ENCODE data around the gene DDHD1. TPM values are rescaled to one million over a fixed set of nuclear protein-coding genes. Genes with fewer than 3 reads are reported as not detected.

DDHD1 gene
- total RNA-seq, 2 donors from 2014 or later: 6.5 to 23.6 TPM

GRCh38 chr14:53034688-53035230 lies 118.4 kb downstream of the DDHD1 start:
- H3K27ac ChIP-seq: no peak overlapping the region
- H3K27me3 ChIP-seq (replicated peaks; ENCODE audit: insufficient read depth): no peaks in the 10 kb centered on the region
- H3K9me3 ChIP-seq: no peaks in the 10 kb centered on the region
- intact Hi-C loops (cut with DNase I): no loop called here
- H3K4me3 ChIP-seq: no peak overlapping the region
- H3K36me3 ChIP-seq: no peaks in the 10 kb centered on the region
- no peak for DNase-seq (ENCODE audit: low spot score)
- H3K4me1 ChIP-seq (replicated peaks): no peaks in the 10 kb centered on the region
- TF ChIP-seq POLR2AphosphoS5 (IDR thresholded peaks at IDR 0.05): no peak
- TF ChIP-seq POLR2A (IDR thresholded peaks at IDR 0.05): no peak
- TF ChIP-seq CTCF (IDR thresholded peaks at IDR 0.05): no peak
- WGBS: 93% methylated on average over 3 of the region's 3 CpGs

GRCh38 chr14:53034036-53034435 lies 119.1 kb downstream of the DDHD1 start:
- Histone ChIP-seq H3K27me3 (replicated peaks; ENCODE audit: insufficient read depth) (no peaks in the 10 kb centered on the region), H3K36me3 (no peaks in the 10 kb centered on the region), H3K4me1 (replicated peaks) (no peaks in the 10 kb centered on the region), H3K4me3 (no peak overlapping the region), H3K9me3 (no peaks in the 10 kb centered on the region), H3K27ac (no peak overlapping the region)
- TF ChIP-seq POLR2AphosphoS5 (IDR thresholded peaks at IDR 0.05) (no peak), CTCF (IDR thresholded peaks at IDR 0.05) (no peak), POLR2A (IDR thresholded peaks at IDR 0.05) (no peak)
- intact Hi-C loops (cut with DNase I): no loop called here
- 86% methylated on average over 3 of the region's 3 CpGs for WGBS
- no peak for DNase-seq (ENCODE audit: low spot score)

- intact Hi-C loops (cut with DNase I): no loop called here
- Histone ChIP-seq H3K9me3 (no peaks in the 10 kb centered on the region), H3K27ac (no peak overlapping the region), H3K27me3 (replicated peaks; ENCODE audit: insufficient read depth) (no peaks in the 10 kb centered on the region), H3K4me3 (no peak overlapping the region), H3K4me1 (replicated peaks) (no peaks in the 10 kb centered on the region), H3K36me3 (no peaks in the 10 kb centered on the region)
- DNase-seq (ENCODE audit: low spot score): no peak
- no peak for TF ChIP-seq POLR2AphosphoS5 (IDR thresholded peaks at IDR 0.05)
- 54% methylated on average over 1 of the region's 1 CpG for WGBS
Observed at GRCh38 chr14:53032838-53033390, 120.2 kb downstream of the DDHD1 start.

GRCh38 chr14:53032161-53032803 lies 120.8 kb downstream of the DDHD1 start:
- 7% methylated on average over 2 of the region's 2 CpGs for WGBS
- no peak for TF ChIP-seq CTCF (IDR thresholded peaks at IDR 0.05)
- peak; percentile 41 for TF ChIP-seq POLR2AphosphoS5 (IDR thresholded peaks at IDR 0.05)
- Histone ChIP-seq H3K36me3 (no peaks in the 10 kb centered on the region), H3K27ac (no peak overlapping the region), H3K4me3 (no peak overlapping the region), H3K9me3 (no peaks in the 10 kb centered on the region), H3K27me3 (replicated peaks; ENCODE audit: insufficient read depth) (no peaks in the 10 kb centered on the region), H3K4me1 (replicated peaks) (no peaks in the 10 kb centered on the region)
- peak; percentile 9 for DNase-seq (ENCODE audit: low spot score)
- intact Hi-C loops (cut with DNase I): no loop called here

GRCh38 chr14:53027562-53027961 lies 125.6 kb downstream of the DDHD1 start:
- intact Hi-C loops (cut with DNase I): no loop called here
- no peak overlapping the region for H3K4me3 ChIP-seq
- 82% methylated on average over 3 of the region's 3 CpGs for WGBS
- TF ChIP-seq CTCF (IDR thresholded peaks at IDR 0.05) (no peak), POLR2A (IDR thresholded peaks at IDR 0.05) (no peak), POLR2AphosphoS5 (IDR thresholded peaks at IDR 0.05) (no peak)
- H3K36me3 ChIP-seq: no peaks in the 10 kb centered on the region
- H3K4me1 ChIP-seq (replicated peaks): no peaks in the 10 kb centered on the region
- no peaks in the 10 kb centered on the region for H3K9me3 ChIP-seq
- H3K27ac ChIP-seq: no peak overlapping the region
- no peak for DNase-seq (ENCODE audit: low spot score)
- H3K27me3 ChIP-seq (replicated peaks; ENCODE audit: insufficient read depth): no peaks in the 10 kb centered on the region

Measured in prostate gland (tissue), 2 donors.